GM03348 (cell line): ENCODE results near the gene PDE7B.

Experiments
- DNase-seq: peaks from one replicate; pipeline ENCODE4 v3.0.0; 2012; ENCODE audit warnings: low spot score

PDE7B gene

DNA sequence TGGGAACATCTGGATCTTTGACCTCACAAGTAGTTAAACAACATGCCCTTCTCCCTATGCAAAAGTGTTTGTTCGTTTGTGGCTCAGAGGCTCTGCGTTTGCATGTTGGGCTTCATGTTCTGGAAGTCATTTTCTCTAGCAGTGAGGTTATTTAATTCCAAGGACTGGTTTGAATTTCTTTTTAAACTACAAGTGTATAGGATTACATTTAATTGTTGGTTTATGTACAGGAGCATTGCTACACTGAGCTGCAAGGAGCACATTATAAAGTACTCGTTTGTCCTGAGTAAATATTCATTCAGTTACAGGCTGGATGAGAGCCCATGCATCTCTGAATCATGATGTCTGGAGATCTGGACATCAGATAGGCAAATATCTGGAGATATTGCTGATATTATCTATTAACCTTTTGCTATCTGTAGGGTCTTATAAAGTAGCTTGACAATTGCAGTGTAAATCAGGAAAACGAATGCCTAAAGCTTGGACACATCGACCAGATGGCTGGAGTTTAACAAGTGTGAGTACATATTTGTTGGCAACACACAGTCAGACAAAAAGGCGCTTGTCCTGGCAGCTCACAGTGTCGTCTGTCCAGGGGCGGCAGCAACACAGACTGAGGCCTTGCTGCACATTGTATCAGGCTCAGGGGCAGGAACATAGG, 84.6 kb downstream of the PDE7B start:
- DNase-seq = peak; percentile 22

DNA sequence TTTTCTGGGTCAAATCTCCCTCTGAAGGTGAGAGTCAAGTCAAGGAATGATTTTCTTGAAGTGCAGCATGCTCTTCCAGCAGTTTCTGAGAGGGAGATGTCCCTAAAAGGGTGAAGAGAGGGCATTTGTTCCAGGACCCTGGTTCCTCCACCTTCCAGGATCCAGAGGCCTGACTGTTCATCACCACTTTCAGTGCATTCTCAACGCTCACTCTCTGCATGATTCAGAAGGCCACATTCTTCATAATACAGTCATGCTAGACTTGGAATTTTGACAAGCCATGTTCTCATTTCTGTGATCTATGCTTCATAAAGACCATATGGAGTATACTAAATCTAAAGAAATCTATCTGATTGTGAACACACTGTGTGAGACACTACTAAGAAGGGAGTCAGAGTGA, 85.1 kb downstream of the PDE7B start:
- DNase-seq = peak; percentile 76

DNA sequence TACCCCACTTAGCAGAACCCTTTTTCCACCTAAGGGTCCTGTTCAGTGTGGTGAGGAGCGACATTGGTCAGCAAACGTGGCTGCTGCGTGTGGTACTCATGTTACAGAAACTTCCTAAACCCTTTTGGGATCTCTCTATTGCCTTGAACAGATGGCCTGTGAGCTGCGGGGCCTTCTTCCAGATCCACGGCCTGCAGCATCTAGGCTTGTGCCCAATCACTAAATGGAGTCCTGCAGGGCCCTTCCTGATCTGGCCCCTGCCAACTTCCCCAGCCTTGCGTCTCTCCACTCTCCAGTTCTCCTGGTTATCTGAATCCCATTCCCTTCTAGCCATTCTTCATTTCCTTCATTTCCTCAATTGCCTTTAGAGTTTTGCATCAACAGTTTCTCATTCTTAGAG, 85.6 kb downstream of the PDE7B start:
- no peak for DNase-seq

DNA sequence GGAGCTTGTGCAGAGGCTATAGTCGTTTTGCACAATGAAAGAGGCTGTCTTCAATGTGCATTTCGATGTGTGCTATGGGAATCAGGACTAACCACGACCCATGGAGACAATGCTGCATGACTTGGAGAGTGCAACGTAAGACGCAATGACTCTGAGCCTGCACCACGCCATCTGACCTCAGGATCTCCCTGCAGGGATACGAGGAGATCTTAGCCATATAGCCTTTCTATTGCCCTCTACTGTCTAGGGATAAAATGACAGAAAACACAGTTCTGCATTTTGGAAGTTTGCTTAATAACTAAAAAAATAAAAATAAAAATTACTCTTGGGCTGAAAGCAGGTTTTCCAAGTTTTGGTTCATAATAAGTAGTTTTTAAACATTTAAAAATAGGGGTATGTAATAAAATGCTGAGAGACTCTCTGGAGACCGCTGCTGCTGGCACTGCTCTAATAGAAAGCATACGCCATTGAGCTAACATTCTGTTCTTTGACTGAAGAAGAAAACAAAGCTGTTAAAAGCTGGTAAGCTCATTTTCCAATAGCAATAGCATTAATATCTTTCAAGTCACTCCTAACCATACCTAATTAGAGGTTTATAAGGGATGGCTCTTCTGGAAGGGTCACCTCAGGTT, 87.2 kb downstream of the PDE7B start:
- peak; percentile 36 for DNase-seq

DNA sequence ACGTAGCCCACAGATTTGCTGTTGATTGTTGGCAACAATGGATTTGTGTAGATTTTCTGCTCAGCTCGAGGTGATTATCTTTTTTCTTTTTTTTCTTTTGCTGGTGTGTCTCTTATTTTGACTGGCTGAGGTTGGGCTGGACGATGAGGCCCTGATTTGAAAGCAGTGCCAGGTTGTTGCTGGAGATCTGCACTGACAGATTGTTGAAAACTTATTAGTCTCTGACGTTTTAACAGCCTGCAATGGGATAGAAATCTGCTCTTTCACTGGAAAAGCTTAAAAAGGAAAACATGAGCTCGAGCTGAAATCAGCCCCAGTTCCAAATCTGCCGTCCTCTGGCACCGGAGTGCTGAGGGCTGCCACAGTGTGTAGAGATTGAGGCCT, 87.7 kb downstream of the PDE7B start:
- DNase-seq = no peak

DNA sequence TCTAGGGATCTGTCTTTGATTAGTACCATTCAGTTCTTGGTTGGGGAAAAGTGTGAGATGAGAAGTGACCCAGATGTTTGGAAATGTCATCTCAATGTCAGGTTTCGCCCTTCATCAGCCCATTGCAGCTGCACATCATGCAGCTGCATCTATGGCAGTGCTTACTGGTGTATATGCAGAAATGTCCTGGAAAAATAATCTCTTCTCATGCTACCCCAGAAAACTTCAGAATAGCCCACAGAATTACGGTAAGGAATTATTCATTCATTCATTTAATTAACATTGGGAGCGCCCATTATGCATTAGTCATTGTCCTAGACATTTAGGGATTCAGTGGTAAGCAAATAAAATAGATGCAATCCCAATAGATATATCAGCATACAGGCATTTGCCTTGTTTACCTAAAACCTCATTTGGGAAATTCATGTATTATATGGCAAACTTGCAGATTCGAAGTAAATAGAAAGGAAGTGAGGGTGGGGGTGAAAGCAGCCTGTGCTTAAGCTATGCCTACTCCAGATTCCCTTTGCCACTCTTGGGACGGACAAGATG, 89.2 kb downstream of the PDE7B start:
- no peak for DNase-seq

DNA sequence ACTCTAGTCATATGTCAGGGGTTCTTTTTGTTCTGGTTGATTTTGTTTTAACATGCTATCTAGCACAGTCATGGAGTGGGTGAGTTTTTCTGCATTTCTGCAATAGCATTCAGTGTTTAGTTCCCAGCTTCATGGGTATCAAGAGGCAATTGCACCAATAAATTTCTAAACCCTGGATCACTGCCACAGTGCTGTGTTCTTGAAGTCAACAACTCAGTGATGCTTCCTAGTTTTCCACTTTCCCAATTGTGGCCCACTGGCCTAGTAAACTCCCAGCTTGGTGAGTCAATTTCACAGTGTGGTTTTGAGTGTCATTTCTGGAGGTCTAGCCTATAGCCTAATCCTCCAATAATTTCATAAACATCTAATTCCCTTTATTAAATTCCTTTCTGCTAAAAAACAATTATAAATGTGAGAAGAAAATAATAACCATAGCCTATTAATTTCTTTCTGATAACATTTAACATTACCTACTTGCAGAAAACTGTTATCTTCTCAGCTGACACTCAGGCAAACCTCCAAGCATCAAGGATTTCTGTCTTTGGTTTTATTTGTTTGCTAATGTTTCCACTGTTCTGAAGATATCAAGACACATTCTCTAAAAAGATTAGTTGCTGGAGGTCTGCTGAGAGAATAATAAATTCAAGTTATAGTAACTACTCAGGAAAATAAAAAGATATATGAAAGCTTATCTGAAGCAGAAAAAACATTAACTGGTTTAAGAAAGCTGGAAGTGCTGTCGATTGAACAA, 89.9 kb downstream of the PDE7B start:
- no peak for DNase-seq

DNA sequence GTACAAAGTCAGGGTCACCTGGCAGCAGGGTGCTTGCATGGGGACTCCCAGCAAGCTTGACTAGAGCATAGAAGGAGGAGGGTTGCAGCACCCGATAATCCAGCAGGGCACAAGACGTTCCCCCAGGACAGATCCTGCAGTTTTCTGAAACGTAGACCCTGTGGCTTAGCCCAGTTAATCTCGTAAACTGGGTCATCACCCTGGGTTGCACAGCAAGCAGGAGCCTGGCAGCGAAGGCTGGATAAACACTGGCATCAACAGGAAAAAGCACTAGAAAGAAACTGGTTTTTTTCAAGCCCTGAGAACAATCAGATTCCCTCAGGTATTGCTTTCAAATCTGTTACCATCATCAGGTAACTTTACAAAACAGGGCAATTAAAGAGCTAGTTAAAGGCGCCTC, 92.6 kb downstream of the PDE7B start:
- DNase-seq = no peak

DNA sequence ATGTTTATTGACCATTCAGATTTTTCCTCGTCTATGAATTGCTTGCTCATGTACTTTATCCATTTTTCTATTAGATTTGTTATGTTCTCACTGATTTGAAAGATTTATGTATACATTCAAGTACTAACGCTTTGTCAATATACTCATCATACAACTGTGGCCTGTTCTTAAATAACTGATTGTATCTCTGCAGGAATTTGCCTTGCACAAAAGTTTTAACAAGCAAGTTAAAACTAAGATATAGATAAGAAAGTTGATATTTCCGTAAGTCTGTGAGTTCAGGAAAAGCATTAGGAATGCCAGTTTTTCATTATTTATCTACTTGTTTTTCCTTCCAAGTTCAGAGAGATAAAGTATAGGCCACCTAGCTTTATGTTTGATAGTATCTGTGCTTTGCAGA, 95.2 kb downstream of the PDE7B start:
- no peak for DNase-seq

DNA sequence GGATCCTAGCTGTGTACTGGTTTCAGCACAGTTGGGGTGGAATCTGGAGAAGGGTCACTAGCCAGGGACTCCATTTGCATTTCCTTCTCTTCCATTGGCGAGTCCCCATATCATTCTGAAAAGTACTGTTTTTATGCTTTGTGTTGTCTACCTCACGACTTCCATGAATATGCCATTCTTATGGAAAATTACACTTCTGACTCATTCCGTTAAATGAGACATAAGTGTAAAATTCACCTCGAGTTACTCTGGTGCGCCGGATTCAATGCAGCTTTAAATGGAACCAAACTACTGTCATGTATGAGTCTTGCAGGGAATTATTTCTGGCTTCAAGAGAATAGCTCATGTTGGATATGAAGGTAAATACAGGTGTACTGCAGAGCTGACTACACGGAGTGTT, 99.2 kb downstream of the PDE7B start:
- no peak for DNase-seq

DNA sequence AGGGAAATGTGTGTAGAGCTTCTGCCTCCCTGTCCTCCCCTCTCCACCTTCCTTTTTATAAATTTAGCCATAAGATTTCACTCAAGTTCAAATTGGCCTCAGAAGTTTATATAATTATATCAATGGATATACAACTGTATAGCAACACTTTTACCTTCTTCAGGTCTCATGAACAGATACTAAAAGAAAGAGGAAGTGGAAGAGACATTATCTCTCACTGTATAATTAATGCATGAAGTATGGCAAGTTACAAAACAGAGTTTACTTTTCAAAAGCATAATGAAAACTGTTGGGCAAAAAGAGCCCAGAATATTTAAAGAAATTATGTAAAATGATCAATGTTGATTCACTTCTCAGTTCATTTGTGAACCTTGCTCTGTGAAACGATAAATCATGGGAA, 99.7 kb downstream of the PDE7B start:
- no peak for DNase-seq

DNA sequence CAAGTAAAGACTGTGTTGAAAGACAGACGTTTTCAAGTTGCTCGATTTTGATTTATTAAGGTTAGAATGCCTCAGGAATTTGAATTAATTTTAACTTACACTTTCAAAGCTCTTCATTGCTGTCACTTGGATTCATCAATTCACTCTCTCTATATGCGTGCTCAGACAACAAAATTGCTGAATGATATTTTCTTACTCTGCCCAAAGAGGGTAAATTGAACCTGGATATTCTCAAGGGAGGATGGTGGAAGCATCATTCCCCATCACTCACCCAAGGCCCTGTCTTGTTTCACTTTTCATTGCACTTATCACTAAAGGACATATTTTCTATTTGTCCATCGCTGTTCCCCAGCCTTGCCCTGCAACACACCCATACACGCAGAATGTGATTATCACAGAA, 102.3 kb downstream of the PDE7B start:
- no peak for DNase-seq

DNA sequence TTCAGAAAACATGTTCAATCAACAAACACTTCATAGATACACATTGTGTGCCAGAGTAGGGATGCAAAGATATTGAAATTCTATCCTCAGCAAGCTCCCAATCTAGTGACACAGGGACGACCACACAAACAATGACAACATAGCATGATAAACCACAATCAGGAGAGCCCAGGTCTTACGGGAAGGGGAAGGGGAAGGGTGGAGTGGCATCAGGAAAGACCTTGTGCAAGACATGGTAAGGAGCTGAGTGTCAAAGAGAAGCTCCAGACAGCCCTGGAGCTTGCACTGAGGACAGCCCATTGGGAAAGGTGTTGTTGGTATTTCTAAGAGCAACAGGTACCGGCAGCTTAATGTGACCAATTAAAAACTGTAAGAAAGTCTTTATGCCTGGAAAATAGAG, 103.6 kb downstream of the PDE7B start:
- DNase-seq = no peak

DNA sequence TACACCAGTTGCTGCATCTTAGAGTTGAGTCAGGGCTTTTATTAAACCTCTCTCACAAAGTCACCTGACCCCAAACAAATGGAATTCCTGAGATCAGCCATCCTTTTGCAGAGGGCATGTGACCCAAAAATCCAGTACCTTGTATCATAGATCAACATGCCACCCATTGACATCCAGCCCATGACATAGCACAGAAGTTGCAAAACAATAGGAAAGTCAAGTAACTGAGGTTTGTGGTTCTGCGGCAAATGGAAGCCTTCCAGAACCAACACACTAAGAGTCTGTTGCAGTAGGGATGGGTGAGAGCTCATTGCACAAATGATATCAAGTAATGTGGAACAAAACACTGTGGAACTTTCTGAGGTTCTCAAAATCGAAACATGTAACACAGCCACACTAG, 111.2 kb downstream of the PDE7B start:
- peak; percentile 10 for DNase-seq

DNA sequence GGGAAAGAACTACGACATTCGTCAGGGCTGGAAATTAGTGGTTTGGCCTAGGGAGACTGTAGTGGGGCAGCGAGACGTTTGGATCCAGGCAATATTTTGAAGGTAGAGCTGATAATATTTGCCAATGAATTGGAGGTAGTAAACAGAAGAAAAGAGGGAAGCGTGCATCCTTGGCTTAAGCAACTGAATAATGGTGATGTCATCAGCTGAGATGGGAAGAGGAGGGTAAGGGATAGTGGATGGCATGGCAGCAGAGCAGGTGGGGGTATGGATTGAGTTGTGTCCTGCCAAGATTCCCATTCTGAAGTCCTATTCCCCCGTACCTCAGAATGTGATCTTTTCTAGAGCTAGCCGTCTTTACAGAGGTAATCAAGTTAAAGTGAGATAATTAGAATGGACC, 119.2 kb downstream of the PDE7B start:
- DNase-seq = no peak

DNA sequence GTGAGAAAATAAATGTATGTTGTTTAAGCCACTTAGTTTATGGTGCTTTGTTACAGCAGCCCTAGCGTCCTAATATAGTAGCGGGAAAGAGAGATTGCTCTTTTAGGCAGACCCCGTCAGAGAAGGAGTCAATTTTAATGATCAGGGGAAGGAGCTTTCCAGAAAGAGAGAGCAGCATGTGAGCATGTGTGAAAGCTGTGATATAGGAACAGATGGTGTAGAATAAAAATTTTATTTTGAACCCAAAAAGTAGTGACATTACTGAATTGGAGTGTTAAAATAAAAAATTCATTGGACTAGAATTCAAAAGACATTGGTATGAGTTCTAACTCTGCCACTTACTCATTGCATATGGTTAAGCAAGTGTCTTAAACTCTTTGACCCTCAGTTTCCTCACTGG, 119.8 kb downstream of the PDE7B start:
- no peak for DNase-seq

DNA sequence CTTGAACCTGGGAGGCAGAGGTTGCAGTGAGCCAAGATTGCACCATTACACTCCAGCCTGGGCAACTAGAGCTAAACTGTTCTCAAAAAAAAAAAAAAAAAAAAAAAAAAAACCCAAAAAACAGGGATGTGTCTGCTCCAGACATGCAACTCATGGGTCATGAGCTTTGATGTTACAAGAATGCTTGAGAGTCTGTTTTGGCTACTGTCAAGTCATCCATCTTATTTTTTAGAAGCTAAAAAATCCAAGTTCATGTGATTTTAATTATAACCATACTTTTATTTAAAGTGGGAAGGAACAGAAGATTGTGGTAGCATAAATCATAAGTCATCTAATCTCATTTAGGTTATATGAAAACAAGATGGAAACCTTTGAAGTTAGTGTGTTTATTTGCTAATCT, 120.6 kb downstream of the PDE7B start:
- peak; percentile 20 for DNase-seq

DNA sequence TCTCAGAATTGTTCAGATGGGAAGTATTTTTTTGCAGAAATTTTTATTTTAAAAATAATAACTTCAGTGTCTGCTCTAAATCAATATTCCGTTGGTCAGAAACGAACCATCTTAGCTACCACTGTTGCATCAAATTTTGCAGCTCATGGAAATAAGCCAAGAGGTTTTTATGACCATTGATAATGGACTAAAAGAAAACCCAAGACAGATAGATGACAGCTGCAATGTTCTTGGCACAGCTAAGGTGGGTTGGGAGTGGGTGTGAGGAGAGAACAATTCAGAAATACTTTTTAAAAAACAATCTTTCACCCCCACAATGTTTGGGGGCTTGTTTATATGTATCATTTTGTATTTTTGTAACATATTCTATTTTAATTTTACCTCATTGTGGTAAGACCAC, 121.1 kb downstream of the PDE7B start:
- no peak for DNase-seq

DNA sequence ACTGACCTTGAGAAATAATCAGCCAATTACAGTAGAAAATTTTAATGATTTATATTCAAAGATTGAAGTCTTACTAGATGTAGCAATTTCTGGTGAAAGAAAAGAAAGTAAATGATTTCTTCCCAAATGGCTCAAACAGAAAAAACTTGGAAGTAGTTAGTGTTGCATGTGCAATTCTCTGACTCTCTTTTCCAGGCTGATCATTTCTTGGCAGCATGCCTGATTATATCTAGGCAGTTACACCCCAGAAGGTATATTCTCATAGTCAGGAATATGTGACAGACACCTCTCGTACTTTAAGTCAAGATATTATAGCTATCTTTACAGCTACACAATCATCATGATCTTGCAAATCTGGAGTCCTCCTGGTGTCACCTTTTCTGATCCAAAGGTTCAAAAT, 122.9 kb downstream of the PDE7B start:
- DNase-seq = no peak

DNA sequence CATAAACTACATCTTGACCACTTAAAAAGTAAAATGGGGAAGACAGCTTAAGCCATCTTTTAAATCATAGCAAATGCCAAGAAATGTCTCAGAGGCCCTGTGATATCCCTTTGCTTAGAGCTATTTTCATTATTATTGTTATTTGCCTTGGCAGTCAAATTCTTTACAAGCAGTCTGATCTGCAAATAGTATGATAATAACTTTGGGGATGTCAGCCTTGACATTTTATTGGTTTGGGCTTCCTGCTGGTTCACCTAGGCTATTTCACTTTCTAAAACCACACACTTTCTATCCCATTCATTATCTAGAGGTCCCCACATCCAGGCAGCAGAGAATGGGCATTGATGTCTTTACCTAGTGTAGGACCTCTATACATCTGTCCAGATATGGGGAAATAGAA, 125.1 kb downstream of the PDE7B start:
- no peak for DNase-seq

DNA sequence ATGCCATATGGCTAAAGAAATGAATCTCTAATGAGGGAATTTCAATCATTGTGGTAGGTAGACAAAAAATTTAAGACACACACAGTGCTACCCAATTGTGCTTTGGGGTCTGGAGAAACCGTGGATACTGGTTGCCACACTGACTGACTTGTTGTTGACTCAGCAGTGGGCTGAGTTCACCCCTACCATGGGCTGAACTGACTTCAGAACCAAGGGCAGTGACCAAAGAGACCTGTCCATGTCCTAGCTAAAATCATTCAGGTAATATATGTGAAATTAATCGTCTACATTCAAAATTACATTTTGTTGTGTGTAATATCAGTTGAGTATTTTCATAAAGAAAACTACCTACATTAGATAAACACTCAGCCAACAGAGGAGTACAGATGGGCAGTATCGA, 131.6 kb downstream of the PDE7B start:
- no peak for DNase-seq

DNA sequence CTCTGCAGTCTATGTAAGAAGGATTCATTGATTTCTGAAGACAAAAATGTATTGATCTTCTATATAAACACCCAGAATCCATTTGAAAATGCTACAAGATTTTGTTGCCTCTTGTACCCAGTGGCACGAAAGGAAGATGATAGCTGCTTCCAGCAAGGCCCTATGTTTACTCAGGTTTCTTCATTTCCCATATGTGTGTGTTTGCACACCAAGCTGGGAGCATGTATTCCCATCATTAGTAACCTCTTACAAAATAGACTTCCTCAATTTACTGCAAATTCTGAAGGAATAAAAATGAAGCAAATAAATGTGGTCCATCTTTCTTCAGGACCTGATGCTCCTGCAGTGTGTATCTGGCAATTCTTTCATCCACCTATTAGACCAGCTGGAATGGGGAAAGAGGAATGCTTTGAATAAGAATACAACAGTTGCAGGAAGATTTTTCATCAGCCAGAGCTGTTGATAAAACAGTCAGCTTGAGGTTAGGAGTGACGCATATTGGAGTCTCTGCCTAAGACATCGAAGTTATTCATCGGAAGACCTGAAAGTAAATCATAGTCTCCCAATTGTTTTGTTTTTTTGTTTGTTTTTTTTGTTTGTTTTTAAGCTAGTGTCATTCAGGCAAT, 132.3 kb downstream of the PDE7B start:
- DNase-seq = no peak

DNA sequence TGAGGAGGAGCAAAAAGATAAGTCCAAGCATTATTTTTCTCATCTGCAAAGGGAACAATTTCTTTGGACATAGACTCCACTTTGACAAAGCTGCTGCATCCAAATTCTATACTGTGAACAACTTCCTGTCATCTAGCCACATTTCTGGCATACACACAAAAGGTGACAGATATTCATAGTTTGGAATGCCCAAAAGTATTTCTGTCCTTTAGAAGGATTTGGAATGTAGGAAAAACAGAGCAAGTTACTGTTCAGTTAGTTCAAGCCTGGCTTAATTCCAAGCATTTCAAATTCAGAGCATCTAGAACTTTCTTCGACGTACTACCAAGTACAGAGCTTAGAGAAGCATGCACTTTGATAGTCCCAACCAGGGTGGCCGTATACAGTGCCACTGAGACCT, 134.0 kb downstream of the PDE7B start:
- peak; percentile 15 for DNase-seq
